ENCODE data around the gene ACRV1. TPM values are rescaled to one million over a fixed set of nuclear protein-coding genes. Genes with fewer than 3 reads are reported as not detected.

Gene ACRV1
- total RNA-seq (2012; rRNA removed), result not detected in 2 replicates
- not detected in 2 replicates for polyA plus RNA-seq (2012; rRNA removed)
- polyA plus RNA-seq (2012; cell fraction: cytosol; rRNA removed), result not detected in 2 replicates
- polyA plus RNA-seq (2012; cell fraction: nucleus; rRNA removed; ENCODE audit: low replicate concordance), result not detected in 2 replicates
- percentile 12 among the genes with signal in this experiment for Bru-seq, nascent RNA
- percentile 14 among the genes with signal in this experiment for BruChase-seq, experiment 1, labeled RNA remaining after a 6-hour chase
- BruChase-seq, experiment 2, labeled RNA remaining after a 2-hour chase, result percentile 20 among the genes with signal in this experiment
- long read RNA-seq, result 0 reads

GRCh38 chr11:125680747-125681146, at the start of gene ACRV1:
TSS of gene ACRV1 (minus strand) at chr11:125680847. CDS start at chr11:125680780, 67 bp downstream.
- Histone ChIP-seq H2AFZ (replicated peaks; ENCODE audit: low read length, poor library complexity) (no peak within 1 kb of the TSS), H3K18ac (ENCODE audit: low read depth, low read length) (no peak within 1 kb of the TSS), H2AK9ac (replicated peaks; ENCODE audit: low read depth, low read length, poor library complexity) (no peak within 1 kb of the TSS), H2BK120ac (ENCODE audit: low read depth, low read length) (no peak within 1 kb of the TSS), H3K27ac (ENCODE audit: insufficient read depth, low read length) (no peak within 1 kb of the TSS), H3K27me3 (ENCODE audit: control insufficient read depth, insufficient read depth, low read length) (no peaks in the 10 kb centered on the region), H3K23ac (ENCODE audit: low read depth, low read length) (no peak within 1 kb of the TSS), H3K56ac (ENCODE audit: extremely low read depth, insufficient read depth, low read length) (no peak within 1 kb of the TSS), H4K91ac (ENCODE audit: insufficient read depth, low read depth, low read length) (no peak within 1 kb of the TSS), H3K9me1 (ENCODE audit: insufficient read depth, low read length) (no peaks in the 10 kb centered on the region), H3K4me1 (ENCODE audit: control insufficient read depth, insufficient read depth, low read length) (no peaks in the 10 kb centered on the region), H3K9me3 (ENCODE audit: control insufficient read depth, insufficient read depth, low read length) (no peaks in the 10 kb centered on the region), H3K14ac (replicated peaks; ENCODE audit: low read depth, low read length) (no peak within 1 kb of the TSS), H4K5ac (ENCODE audit: low read depth, low read length) (no peak within 1 kb of the TSS), H3K79me1 (ENCODE audit: low read depth in 1 of 2, low read length in 2 of 2) (peaks cover 0 to 4% of the 10 kb centered on the region in 2 experiments; a peak in 1 of 4 replicates), H3K36me3 (ENCODE audit: control insufficient read depth, insufficient read depth, low read length) (peaks cover 2% of the 10 kb centered on the region; the same call in 1 of the 2 replicates), H3K4me3 (ENCODE audit: insufficient read depth, low read depth, low read length) (no peak within 1 kb of the TSS), H2BK5ac (ENCODE audit: low read depth, low read length, poor library complexity, severe bottlenecking) (no peak within 1 kb of the TSS), H4K8ac (ENCODE audit: low read depth in 2 of 2, low read length in 2 of 2) (no peak within 1 kb of the TSS), H2BK20ac (ENCODE audit: low read depth, low read length) (no peak within 1 kb of the TSS), H3K9ac (ENCODE audit: low read depth, low read length) (no peak within 1 kb of the TSS), H2BK15ac (ENCODE audit: low read depth, low read length) (no peak within 1 kb of the TSS), H4K20me1 (ENCODE audit: insufficient read depth, low read length) (no peaks in the 10 kb centered on the region), H3K4ac (ENCODE audit: low read depth, low read length) (no peak within 1 kb of the TSS), H2AK5ac (ENCODE audit: low read depth, low read length) (no peak within 1 kb of the TSS), H3K4me2 (ENCODE audit: low read depth, low read length) (no peak within 1 kb of the TSS)
- ATAC-seq (ENCODE audit: low read depth), result no peak
- POLR2A ChIA-PET (ENCODE audit: unreplicated experiment), result no interaction called here
- CTCF ChIA-PET, result no interaction called here
- BruUV-seq (replicated peaks), result no TSS peak
- dilution Hi-C loops (cut with HindIII; ENCODE audit: low sequenced_read_pairs, unreplicated experiment), result no loop called here
- whole genome bisulfite sequencing, 2 experiments (ENCODE audit: extremely low coverage in 2 of 2, insufficient read length in 1 of 2), result no CpG with 5 or more reads among the region's 1 CpG
- no peak for DNase-seq
- in situ Hi-C loops (cut with MboI; ENCODE audit: low sequenced_read_pairs), result no loop called here
- intact Hi-C loops (cut with micrococcal nuclease), result no loop called here
- TF ChIP-seq MAFK (IDR thresholded peaks at IDR 0.05; ENCODE audit: low read depth, low read length) (no peak), CTCF (conservative IDR thresholded peaks at IDR 0.05; ENCODE audit: low read depth, low read length) (no peak), FOS (IDR thresholded peaks at IDR 0.05; ENCODE audit: low read depth, low read length) (no peak), USF2 (IDR thresholded peaks at IDR 0.05; ENCODE audit: low read depth, low read length) (no peak), ELK1 (IDR thresholded peaks at IDR 0.05; ENCODE audit: borderline replicate concordance, low read depth, low read length) (no peak), MXI1 (IDR thresholded peaks at IDR 0.05; ENCODE audit: borderline replicate concordance, low read depth, low read length) (no peak), MAZ (IDR thresholded peaks at IDR 0.05; ENCODE audit: borderline replicate concordance, low read depth, low read length) (no peak), CEBPB (IDR thresholded peaks at IDR 0.05; ENCODE audit: low read depth, low read length) (no peak), RAD21 (IDR thresholded peaks at IDR 0.05; ENCODE audit: low read length) (no peak), NFE2L2 (IDR thresholded peaks at IDR 0.05; ENCODE audit: low read depth, low read length) (no peak), POLR2A (IDR thresholded peaks at IDR 0.05; ENCODE audit: low read depth, low read length) (no peak), BHLHE40 (IDR thresholded peaks at IDR 0.05; ENCODE audit: low read depth, low read length) (no peak), SMC3 (IDR thresholded peaks at IDR 0.05; ENCODE audit: low read depth, low read length) (no peak), RFX5 (IDR thresholded peaks at IDR 0.05; ENCODE audit: low read depth, low read length) (no peak), CHD1 (IDR thresholded peaks at IDR 0.05; ENCODE audit: low read depth, low read length) (no peak), RCOR1 (IDR thresholded peaks at IDR 0.05; ENCODE audit: insufficient replicate concordance, low read length) (no peak)
